SK-N-SH (cell line): Measurements from ENCODE around the gene MLEC.

ENCODE experiments used
- CTCF ChIP-seq: fragments of 200-600 bp; sonication (generic); IDR thresholded peaks from 2 replicates; pipeline ENCODE4 v1.6.1; 2017; ENCODE audit warnings: antibody characterized with exemption, mild to moderate bottlenecking, moderate library complexity
- EP300 ChIP-seq, 2 experiments: IDR thresholded peaks; 2 replicates each; pipeline versions ENCODE4 v1.4.0 to v1.6.1; 2012; ENCODE audit warnings: borderline replicate concordance in 1 of 2, low read depth in 1 of 2, low read length in 1 of 2
- GABPA ChIP-seq: IDR thresholded peaks from 2 replicates; pipeline ENCODE4 v1.4.0; 2012; ENCODE audit warnings: low read depth, mild to moderate bottlenecking
- JUND ChIP-seq: IDR thresholded peaks from 2 replicates; pipeline ENCODE4 v1.4.0; 2012
- MAX ChIP-seq: IDR thresholded peaks from 2 replicates; pipeline ENCODE4 v1.4.0; 2012; ENCODE audit warnings: low read depth
- MXI1 ChIP-seq: IDR thresholded peaks from 2 replicates; pipeline ENCODE4 v1.6.1; 2012; ENCODE audit warnings: mild to moderate bottlenecking, low read depth, low read length, improper control_type of control experiment
- NRF1 ChIP-seq: IDR thresholded peaks from 2 replicates; pipeline ENCODE4 v1.6.1; 2012; ENCODE audit warnings: low read depth, mild to moderate bottlenecking, low read length
- PBX3 ChIP-seq: IDR thresholded peaks from 2 replicates; pipeline ENCODE4; 2012
- POLR2AphosphoS5 ChIP-seq: IDR thresholded peaks from 2 replicates; pipeline ENCODE4 v1.6.1; 2012; ENCODE audit warnings: low read depth, low read length
- RAD21 ChIP-seq: IDR thresholded peaks from 2 replicates; pipeline ENCODE4 v1.6.1; 2012; ENCODE audit warnings: mild to moderate bottlenecking, low read length
- RCOR1 ChIP-seq: fragments of 150-350 bp; IDR thresholded peaks from 2 replicates; pipeline ENCODE4 v1.6.1; 2017; ENCODE audit warnings: antibody characterized with exemption, low read length
- REST ChIP-seq: IDR thresholded peaks from 2 replicates; pipeline ENCODE4 v1.6.1; 2012; ENCODE audit warnings: mild to moderate bottlenecking, low read depth, low read length, moderate library complexity
- RFX5 ChIP-seq: IDR thresholded peaks from 2 replicates; pipeline ENCODE4 v1.6.1; 2012; ENCODE audit warnings: mild to moderate bottlenecking, improper control_type of control experiment, low read length
- YY1 ChIP-seq: IDR thresholded peaks from 2 replicates; pipeline ENCODE4 v1.4.0; 2012; ENCODE audit warnings: low read depth, mild to moderate bottlenecking

- TF ChIP-seq CTCF (no peak), RCOR1 (no peak), NRF1 (no peak), GABPA (no peak), REST (no peak), POLR2AphosphoS5 (no peak), JUND (no peak), RFX5 (no peak), EP300 (IDR thresholded peaks at IDR 0.05; ENCODE audit: borderline replicate concordance in 1 of 2, low read depth in 1 of 2, low read length in 1 of 2) (no peak), MXI1 (no peak), PBX3 (no peak), MAX (no peak), RAD21 (no peak), YY1 (no peak)
These were observed 9.0 kb upstream of the MLEC start for GRCh38 chr12:120677765-120678473.
